K562 (cell line): Measurements from ENCODE around the gene PDRG1. TPM values are rescaled to one million over a fixed set of nuclear protein-coding genes. Genes with fewer than 3 reads are reported as not detected.
A peak's percentile ranks its signal among the peaks of the same experiment; 100 is the strongest.
"Not testable (repeated sequence)": the region's sequence is repeated elsewhere in the genome, so short reads cannot be mapped to it uniquely, and the experiment has no call there.

Source experiments
- BCOR ChIP-seq: fragments of 450-650 bp; IDR thresholded peaks from 2 replicates; pipeline ENCODE4 v1.6.1; 2016
- CBFA2T3 ChIP-seq: fragments of 450-650 bp; IDR thresholded peaks from 2 replicates; pipeline ENCODE4 v1.6.1; 2017
- FOXM1 ChIP-seq, 2 experiments: fragments of 450-650 bp in 1 of 2; sonication (generic) in 1 of 2; formaldehyde crosslinking in 1 of 2; IDR thresholded peaks; 2 replicates each; pipeline versions ENCODE4 v1.6.1 to v1.9.0; 2017 to 2022; ENCODE audit warnings: low read depth in 2 of 2, mild to moderate bottlenecking in 2 of 2, missing genetic modification reagents in 1 of 2, moderate library complexity in 1 of 2
- GATAD2A ChIP-seq: fragments of 450-650 bp; IDR thresholded peaks from 2 replicates; pipeline ENCODE4 v1.6.1; 2017
- HDAC1 ChIP-seq, 2 experiments: fragments of 450-650 bp; IDR thresholded peaks; 2 replicates each; pipeline ENCODE4 v1.6.1; 2016 to 2017; ENCODE audit warnings: inconsistent platforms in 1 of 2, mild to moderate bottlenecking in 1 of 2, moderate library complexity in 1 of 2
- HDAC2 ChIP-seq: fragments of 450-650 bp; IDR thresholded peaks from 2 replicates; pipeline ENCODE4 v1.6.1; 2016; ENCODE audit warnings: mild to moderate bottlenecking
- HDAC3 ChIP-seq: fragments of 450-650 bp; IDR thresholded peaks from 2 replicates; pipeline ENCODE4 v1.6.1; 2018; ENCODE audit warnings: borderline replicate concordance, mild to moderate bottlenecking, moderate library complexity; ENCODE audit not compliant: partially characterized antibody
- KDM1A ChIP-seq, 2 experiments: fragments of 450-650 bp; IDR thresholded peaks; 2 replicates each; pipeline ENCODE4 v1.6.1; 2016; ENCODE audit warnings: mild to moderate bottlenecking in 2 of 2
- KLF16 ChIP-seq: IDR thresholded peaks from 2 replicates; pipeline ENCODE4 v1.6.1; 2016; ENCODE audit warnings: antibody characterized with exemption
- L3MBTL2 ChIP-seq: fragments of 450-650 bp; IDR thresholded peaks from 2 replicates; pipeline ENCODE4 v1.6.1; 2016; ENCODE audit warnings: mild to moderate bottlenecking, moderate library complexity
- NCOA1 ChIP-seq: fragments of 450-650 bp; IDR thresholded peaks from 2 replicates; pipeline ENCODE4 v1.6.1; 2016; ENCODE audit warnings: low read depth
- NFIC ChIP-seq: fragments of 450-650 bp; IDR thresholded peaks from 2 replicates; pipeline ENCODE4 v1.6.1; 2017; ENCODE audit warnings: mild to moderate bottlenecking, inconsistent platforms
- NR4A1 ChIP-seq, 2 experiments: fragments of 250-450 bp in 1 of 2; fragments of 450-650 bp in 1 of 2; sonication (Bioruptor Pico) in 1 of 2; IDR thresholded peaks; 2 replicates each; pipeline versions ENCODE4 v1.4.0 to v1.6.1; 2016 to 2020; ENCODE audit warnings: mild to moderate bottlenecking in 2 of 2, missing compliant biosample characterization in 1 of 2, missing genetic modification characterization in 1 of 2, moderate library complexity in 1 of 2
- PHB2 ChIP-seq: fragments of 450-650 bp; IDR thresholded peaks from 2 replicates; pipeline ENCODE4 v1.6.1; 2017; ENCODE audit warnings: low read depth
- PHF21A ChIP-seq: fragments of 450-650 bp; IDR thresholded peaks from 2 replicates; pipeline ENCODE4 v1.6.1; 2017; ENCODE audit warnings: low read depth, borderline replicate concordance
- PML ChIP-seq: IDR thresholded peaks from 2 replicates; pipeline ENCODE4 v1.6.1; 2012; ENCODE audit warnings: low read length, inconsistent platforms
- PRDM10 ChIP-seq: fragments of 450-650 bp; IDR thresholded peaks from 2 replicates; pipeline ENCODE4 v1.6.1; 2018; ENCODE audit not compliant: partially characterized antibody
- SMARCC2 ChIP-seq: fragments of 450-650 bp; IDR thresholded peaks from 2 replicates; pipeline ENCODE4 v1.6.1; 2017; ENCODE audit warnings: antibody characterized with exemption, moderate library complexity, mild to moderate bottlenecking, low read depth
- SMARCE1 ChIP-seq: fragments of 450-650 bp; IDR thresholded peaks from 2 replicates; pipeline ENCODE4 v1.7.1; 2016; ENCODE audit warnings: mild to moderate bottlenecking
- TEAD1 ChIP-seq, 2 experiments: fragments of 450-650 bp in 1 of 2; sonication (generic) in 1 of 2; formaldehyde crosslinking; IDR thresholded peaks; 2 replicates each; pipeline versions ENCODE4 v1.4.0 to v1.8.0; 2020 to 2022; ENCODE audit warnings: mild to moderate bottlenecking in 2 of 2, missing genetic modification reagents in 1 of 2
- TRIM24 ChIP-seq, 2 experiments: fragments of 450-650 bp; IDR thresholded peaks; 2 replicates each; pipeline ENCODE4 v1.6.1; 2016
- ZEB2 ChIP-seq: fragments of 450-650 bp; IDR thresholded peaks from 2 replicates; pipeline ENCODE4 v1.6.1; 2016
- polyA plus RNA-seq, 8 experiments: library from polyadenylated mRNA; depleted of rRNA in 4 of 8; stranded (reverse) in 5 of 8; unstranded in 3 of 8; fragments of >200 nt; fragmentation: Nextera tagmentation in 2 of 8; fragmentation: Illumina TruSeq in 1 of 8; extraction: Ambion mirVana in 2 of 8; extraction: Trizol in 1 of 8; gene quantifications; 2 replicates each; pipeline versions ENCODE4 v1.2.1 to v1.2.3, GENCODE V29; 2011 to 2014; ENCODE audit warnings: inconsistent platforms in 1 of 8, missing spikeins in 1 of 8
- total RNA-seq, 7 experiments: library from RNA; depleted of rRNA in 6 of 7; stranded (reverse); fragments of >200 nt in 6 of 7; fragmentation: Illumina TruSeq in 2 of 7; extraction: Trizol in 2 of 7; gene quantifications; 2 replicates each; pipeline versions ENCODE4 v1.2.1 to v1.2.3, GENCODE V29; 2011 to 2021; ENCODE audit warnings: low replicate concordance in 1 of 7
- TF ChIP-seq, protein P1 (sequence below), 2 experiments: fragments of 150-350 bp in 1 of 2; IDR thresholded peaks; 2 replicates each; pipeline ENCODE4 v1.6.1; 2012 to 2016; ENCODE audit warnings: low read depth in 2 of 2, low read length in 2 of 2, mild to moderate bottlenecking in 1 of 2, moderate library complexity in 1 of 2
- TF ChIP-seq, protein P2 (sequence below): fragments of 450-650 bp; IDR thresholded peaks from 2 replicates; pipeline ENCODE4 v1.6.1; 2016; ENCODE audit warnings: low read depth, mild to moderate bottlenecking, moderate library complexity

Gene PDRG1
- total and polyA plus RNA-seq, 9 of the 15 experiments (the other 6 are each of a cell fraction or from before 2014, with no cell fraction given), result 12.6 to 58.6 (median 26.1) TPM

DNA sequence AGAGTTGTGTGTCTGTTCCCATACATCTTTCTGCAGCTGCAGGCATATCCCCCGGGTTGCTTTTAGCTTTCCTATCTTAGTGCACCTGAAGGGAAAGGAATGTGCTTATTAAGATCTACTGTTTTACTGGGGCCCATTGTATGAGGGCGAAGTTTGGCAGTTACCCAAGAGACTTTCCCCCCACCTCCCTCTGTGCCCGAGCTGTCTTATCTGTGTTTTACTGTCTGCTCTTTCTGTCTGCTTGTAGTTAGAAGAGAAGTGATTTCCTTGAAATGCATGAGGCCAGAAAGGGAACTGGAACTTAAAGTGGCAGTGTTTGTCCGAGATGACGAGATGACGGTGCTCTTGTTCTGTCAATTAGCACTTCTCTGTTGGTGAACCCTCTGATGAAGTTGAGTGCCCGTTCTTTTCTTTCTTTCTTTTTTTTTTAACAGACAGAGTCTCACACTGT, 33.9 kb downstream of the PDRG1 start (continued):
- TF ChIP-seq PRDM10 (peak; percentile 15), SMARCC2 (0 out of 2 replicates have a peak, but pooled peaks have one; percentile 41), SMARCE1 (peak; percentile 76), CBFA2T3 (peak; percentile 97), PHB2 (peak; percentile 50; the same call in 1 of the 2 replicates), HDAC3 (peak; percentile 91), GATAD2A (0 out of 2 replicates have a peak, but pooled peaks have one; percentile 58), NFIC (peak; percentile 98), NCOA1 (peak; percentile 65; the same call in 1 of the 2 replicates), TEAD1 (CRISPR knock-in tag; IDR thresholded peaks at IDR 0.05) (peak; percentile 81 to 84; a peak in 3 of 4 replicates), L3MBTL2 (peak; percentile 51), TRIM24 (IDR thresholded peaks at IDR 0.05) (peak; percentile 82 to 89; a peak in 3 of 4 replicates), NR4A1 (tag; IDR thresholded peaks at IDR 0.05) (0 out of 2 replicates have a peak, but pooled peaks have one; percentile 53), ZEB2 (peak; percentile 92), HDAC1 (IDR thresholded peaks at IDR 0.05) (peak; percentile 51 to 96; a peak in 2 of 4 replicates), FOXM1 (IDR thresholded peaks at IDR 0.05; ENCODE audit: low read depth) (peak; percentile 76), PHF21A (peak; percentile 89), KLF16 (peak; percentile 69), PML (0 out of 2 replicates have a peak, but pooled peaks have one; percentile 30), HDAC2 (peak; percentile 94), BCOR (peak; percentile 83), KDM1A (IDR thresholded peaks at IDR 0.05) (peak; percentile 97 to 99)
- TF ChIP-seq, protein P1, sequence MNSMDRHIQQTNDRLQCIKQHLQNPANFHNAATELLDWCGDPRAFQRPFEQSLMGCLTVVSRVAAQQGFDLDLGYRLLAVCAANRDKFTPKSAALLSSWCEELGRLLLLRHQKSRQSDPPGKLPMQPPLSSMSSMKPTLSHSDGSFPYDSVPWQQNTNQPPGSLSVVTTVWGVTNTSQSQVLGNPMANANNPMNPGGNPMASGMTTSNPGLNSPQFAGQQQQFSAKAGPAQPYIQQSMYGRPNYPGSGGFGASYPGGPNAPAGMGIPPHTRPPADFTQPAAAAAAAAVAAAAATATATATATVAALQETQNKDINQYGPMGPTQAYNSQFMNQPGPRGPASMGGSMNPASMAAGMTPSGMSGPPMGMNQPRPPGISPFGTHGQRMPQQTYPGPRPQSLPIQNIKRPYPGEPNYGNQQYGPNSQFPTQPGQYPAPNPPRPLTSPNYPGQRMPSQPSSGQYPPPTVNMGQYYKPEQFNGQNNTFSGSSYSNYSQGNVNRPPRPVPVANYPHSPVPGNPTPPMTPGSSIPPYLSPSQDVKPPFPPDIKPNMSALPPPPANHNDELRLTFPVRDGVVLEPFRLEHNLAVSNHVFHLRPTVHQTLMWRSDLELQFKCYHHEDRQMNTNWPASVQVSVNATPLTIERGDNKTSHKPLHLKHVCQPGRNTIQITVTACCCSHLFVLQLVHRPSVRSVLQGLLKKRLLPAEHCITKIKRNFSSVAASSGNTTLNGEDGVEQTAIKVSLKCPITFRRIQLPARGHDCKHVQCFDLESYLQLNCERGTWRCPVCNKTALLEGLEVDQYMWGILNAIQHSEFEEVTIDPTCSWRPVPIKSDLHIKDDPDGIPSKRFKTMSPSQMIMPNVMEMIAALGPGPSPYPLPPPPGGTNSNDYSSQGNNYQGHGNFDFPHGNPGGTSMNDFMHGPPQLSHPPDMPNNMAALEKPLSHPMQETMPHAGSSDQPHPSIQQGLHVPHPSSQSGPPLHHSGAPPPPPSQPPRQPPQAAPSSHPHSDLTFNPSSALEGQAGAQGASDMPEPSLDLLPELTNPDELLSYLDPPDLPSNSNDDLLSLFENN (IDR thresholded peaks at IDR 0.05; ENCODE audit: low read depth in 2 of 2, low read length in 2 of 2), result 0 out of 4 replicates have a peak, but pooled peaks of 1 of the 2 experiments have one; percentile 29
- TF ChIP-seq NR4A1 (CRISPR knock-in tag; IDR thresholded peaks at IDR 0.05); FOXM1 (CRISPR knock-in tag; IDR thresholded peaks at IDR 0.05; ENCODE audit: low read depth): not testable (repeated sequence)
- TF ChIP-seq, protein P2, sequence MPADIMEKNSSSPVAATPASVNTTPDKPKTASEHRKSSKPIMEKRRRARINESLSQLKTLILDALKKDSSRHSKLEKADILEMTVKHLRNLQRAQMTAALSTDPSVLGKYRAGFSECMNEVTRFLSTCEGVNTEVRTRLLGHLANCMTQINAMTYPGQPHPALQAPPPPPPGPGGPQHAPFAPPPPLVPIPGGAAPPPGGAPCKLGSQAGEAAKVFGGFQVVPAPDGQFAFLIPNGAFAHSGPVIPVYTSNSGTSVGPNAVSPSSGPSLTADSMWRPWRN, result peak; percentile 58; the same call in 1 of the 2 replicates
